ENCODE data around the gene NEAT1. TPM values are rescaled to one million over a fixed set of nuclear protein-coding genes. Genes with fewer than 3 reads are reported as not detected.
"Not testable (repeated sequence)": the region's sequence is repeated elsewhere in the genome, so short reads cannot be mapped to it uniquely, and the experiment has no call there.

Gene NEAT1
- total RNA-seq, 1 donor: 487 TPM

DNA sequence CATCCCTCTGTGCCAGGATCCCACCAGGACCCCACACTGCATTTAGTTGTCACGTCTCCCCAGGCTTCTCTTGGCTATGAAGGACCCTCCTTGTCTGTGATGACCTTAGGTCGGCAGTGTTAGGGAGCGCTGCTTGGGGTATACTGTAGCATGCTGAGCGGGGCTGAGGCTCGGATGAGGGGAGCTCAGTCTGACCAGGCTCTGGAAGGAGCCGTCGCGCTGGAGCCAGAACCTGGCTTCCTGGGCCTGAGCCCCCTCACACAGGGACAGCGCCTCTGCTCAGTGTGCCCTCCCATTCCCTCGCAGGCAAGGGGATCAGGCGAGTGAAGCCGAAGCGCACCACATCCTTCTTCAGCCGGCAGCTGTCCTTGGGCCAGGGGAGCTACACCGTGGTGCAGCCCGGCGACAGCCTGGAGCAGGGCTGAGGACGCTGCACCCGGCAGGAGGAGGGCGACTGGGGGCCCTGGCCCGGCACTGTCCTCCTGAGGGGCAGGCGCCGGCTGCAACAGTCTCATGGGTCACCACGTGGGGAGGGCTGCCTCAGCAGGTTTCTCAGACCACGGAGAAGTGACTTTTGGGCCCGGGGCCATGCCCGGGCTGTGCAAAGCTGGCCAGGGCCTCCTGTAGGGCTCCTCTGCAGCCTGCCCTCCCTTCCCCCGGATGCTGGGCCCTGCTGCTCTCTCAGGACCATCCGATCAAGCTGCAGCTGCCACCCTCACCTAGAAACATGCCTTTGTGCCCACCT lies 11.5 kb upstream of the NEAT1 start:
- no peak for DNase-seq (ENCODE audit: low read depth)
- TF ChIP-seq, protein P1, sequence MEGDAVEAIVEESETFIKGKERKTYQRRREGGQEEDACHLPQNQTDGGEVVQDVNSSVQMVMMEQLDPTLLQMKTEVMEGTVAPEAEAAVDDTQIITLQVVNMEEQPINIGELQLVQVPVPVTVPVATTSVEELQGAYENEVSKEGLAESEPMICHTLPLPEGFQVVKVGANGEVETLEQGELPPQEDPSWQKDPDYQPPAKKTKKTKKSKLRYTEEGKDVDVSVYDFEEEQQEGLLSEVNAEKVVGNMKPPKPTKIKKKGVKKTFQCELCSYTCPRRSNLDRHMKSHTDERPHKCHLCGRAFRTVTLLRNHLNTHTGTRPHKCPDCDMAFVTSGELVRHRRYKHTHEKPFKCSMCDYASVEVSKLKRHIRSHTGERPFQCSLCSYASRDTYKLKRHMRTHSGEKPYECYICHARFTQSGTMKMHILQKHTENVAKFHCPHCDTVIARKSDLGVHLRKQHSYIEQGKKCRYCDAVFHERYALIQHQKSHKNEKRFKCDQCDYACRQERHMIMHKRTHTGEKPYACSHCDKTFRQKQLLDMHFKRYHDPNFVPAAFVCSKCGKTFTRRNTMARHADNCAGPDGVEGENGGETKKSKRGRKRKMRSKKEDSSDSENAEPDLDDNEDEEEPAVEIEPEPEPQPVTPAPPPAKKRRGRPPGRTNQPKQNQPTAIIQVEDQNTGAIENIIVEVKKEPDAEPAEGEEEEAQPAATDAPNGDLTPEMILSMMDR (IDR thresholded peaks at IDR 0.05; ENCODE audit: insufficient read depth, low read depth, low read length): no peak
- no peak overlapping the region for H3K4me3 ChIP-seq (ENCODE audit: low read depth, low read length)

DNA sequence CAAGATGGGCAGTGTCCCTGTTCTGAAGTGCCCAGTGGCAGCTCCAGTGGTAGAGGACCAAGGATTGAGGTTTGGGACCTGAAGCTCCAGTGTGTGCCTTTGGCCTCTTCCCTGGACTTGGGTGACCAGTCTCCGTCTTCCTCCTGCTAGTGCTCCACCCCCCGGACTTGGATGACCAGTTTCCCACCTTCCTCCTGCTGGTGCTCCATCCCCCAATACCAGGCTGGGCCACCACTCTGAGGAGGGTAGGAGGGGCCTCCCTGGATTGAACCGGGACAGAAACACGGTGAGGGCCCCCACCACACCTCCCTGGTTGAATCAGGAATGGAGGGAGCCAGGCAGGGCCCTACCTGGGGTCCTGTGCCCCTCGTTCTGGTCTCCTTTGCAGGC lies 10.9 kb upstream of the NEAT1 start:
- DNase-seq (ENCODE audit: low read depth): no peak
- H3K4me3 ChIP-seq (ENCODE audit: low read depth, low read length): no peak overlapping the region
- TF ChIP-seq, protein P1 (IDR thresholded peaks at IDR 0.05; ENCODE audit: insufficient read depth, low read depth, low read length): no peak

DNA sequence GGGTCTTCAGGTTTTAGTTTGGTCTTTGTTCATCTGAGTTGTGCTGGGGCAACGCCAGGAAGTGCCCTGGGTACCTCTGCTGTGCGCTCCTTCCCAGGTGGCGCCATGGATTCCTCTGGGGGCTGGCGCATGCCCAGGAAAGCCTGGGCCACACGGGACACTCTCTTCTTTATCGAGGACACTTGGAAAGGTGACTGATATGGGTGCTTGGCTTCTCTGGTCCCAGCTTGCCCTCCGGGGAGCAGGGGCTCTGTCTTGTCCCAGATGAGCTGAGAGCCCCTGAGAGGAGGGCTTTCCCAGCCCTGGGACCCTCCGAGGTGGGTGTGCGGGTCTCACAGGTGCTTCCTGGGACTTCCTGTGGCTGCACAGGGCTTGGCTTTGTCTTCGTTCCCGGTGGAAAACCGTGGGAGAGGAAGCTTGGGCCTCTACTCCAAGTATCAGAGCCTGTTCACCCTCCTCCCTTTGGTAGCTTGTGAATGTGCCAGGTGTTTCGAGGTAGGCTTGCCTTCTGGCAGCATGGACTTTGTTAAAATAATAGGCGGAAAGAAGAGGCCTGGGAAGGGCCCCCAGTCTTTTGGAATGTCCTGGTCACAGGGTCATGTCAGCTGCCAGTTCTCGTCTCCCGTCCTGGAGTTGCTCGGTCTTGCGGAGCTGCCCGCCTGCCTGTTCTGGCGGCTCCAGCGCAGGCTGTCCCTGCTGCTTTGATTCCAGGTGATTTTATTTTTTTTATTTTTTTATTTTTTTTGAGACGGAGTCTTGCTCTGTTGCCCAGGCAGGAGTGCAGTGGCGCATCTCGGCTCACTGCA lies 10.1 kb upstream of the NEAT1 start:
- TF ChIP-seq, protein P1 (IDR thresholded peaks at IDR 0.05; ENCODE audit: insufficient read depth, low read depth, low read length): no peak
- no peak for DNase-seq (ENCODE audit: low read depth)
- no peak overlapping the region for H3K4me3 ChIP-seq (ENCODE audit: low read depth, low read length)

DNA sequence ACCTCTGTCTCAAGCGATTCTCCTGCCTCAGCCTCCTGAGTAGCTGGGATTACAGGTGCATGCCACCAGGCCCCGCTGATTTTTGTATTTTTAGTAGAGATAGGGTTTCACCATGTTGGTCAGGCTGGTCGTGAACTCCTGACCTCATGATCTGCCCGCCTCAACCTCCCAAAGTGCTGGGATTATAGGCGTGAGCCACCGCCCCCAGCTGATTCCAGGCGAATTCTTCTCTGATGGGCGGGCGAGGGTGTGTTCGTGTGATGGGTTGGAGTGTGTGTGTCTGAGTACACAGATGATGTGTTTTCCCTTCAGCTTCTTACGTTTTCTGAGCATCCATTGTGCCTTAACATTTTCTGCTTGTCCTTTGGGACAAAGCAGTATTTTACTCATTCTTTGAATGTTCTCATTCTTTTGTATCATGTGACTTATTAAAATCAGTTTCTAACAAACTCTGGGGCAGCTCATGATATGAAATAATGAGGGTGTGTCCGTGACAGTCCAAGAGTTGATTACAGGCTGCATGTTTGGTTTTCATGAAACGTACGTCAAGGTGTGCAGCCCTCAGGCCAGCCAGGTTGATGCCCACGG lies 9.4 kb upstream of the NEAT1 start:
- H3K4me3 ChIP-seq (ENCODE audit: low read depth, low read length); DNase-seq (ENCODE audit: low read depth): not testable (repeated sequence)

DNA sequence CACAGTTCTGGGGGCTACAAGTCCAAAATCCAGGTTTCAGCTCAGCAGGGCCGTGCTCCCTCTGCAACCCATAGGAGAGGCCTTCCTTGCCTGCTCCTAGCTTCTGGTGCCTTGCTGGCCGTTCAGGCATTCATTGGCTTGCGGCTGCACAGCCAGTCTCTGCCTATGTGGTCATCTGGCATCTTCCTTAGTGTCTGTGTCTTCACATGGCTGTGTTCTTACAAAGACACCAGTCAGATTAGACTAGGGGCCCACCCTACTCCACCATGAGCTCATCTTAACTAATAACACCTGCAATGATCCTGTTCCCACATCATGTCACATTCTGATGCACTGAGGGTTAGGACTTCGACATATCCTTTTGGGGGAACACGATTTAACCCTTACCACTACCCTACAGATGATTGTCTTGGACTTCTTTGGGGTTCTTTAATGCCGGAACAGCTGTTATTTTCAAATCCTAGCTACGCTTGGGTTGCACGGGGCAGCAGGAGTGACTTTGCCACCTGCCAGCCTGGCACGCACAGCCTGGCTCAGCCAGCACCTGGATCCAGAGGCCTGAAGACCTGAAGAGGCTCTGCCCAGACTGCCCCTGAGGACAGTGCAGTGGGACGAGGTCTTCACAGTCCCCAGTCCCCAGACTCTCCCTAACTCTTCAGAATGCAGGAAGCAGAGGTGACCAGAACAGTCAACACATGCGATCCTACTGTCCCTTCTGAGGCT lies 7.7 kb upstream of the NEAT1 start:
- TF ChIP-seq, protein P1 (IDR thresholded peaks at IDR 0.05; ENCODE audit: insufficient read depth, low read depth, low read length): no peak
- no peak overlapping the region for H3K4me3 ChIP-seq (ENCODE audit: low read depth, low read length)
- DNase-seq (ENCODE audit: low read depth): peak; percentile 37

DNA sequence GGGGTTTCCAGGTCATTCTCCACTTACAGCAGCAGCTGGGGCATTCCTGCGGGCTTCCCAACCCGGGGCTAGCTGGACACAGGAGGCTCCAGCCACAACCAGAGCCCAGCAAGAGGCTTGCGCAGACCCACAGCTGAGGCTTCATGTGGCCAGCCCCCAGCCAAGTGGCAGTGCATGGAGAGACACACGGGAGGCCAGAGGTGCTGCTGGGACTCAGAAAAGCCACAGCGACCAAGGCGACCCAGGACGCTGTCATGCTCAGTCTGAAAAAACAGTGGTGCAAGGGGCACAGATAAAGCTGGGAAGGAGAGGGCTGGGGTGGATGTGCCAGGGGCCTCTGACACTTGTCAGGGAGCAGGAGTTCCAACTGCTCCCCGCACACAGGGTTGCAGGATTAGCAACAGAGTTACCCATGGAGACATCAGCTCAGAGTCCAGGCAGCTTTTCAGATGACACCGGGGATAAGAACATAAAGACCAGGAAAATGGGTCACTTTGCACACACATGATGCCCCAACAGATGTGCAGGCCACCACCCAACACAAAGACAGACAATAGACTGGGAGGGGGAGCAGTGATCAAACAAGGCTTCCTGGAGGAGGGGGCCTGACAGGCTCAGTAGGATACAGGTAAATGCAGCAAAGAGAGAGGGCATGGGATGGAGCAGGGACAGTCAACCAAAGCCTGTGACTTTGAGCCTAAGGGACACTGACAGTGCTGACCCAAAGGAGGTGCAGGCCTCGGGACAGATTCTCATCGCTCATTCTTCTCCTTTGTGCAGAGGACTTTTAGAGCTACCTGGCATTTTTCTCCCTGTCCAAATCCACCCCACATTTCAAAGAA lies 6.9 kb upstream of the NEAT1 start:
- TF ChIP-seq, protein P1 (IDR thresholded peaks at IDR 0.05; ENCODE audit: insufficient read depth, low read depth, low read length): no peak
- peak overlapping the region; percentile 38 for H3K4me3 ChIP-seq (ENCODE audit: low read depth, low read length)
- DNase-seq (ENCODE audit: low read depth): no peak
